Effector CD4-positive, alpha-beta T cell (primary cell): Measurements from ENCODE around the gene IL1RL1.
"Not testable (repeated sequence)": the region's sequence is repeated elsewhere in the genome, so short reads cannot be mapped to it uniquely, and the experiment has no call there.

Source experiments
- DNase-seq: peaks from one replicate; pipeline ENCODE4 v3.0.0-alpha.2; 2020

Gene IL1RL1

GRCh38 chr2:102294802-102295489, 16.4 kb upstream of the IL1RL1 start:
- DNase-seq: no peak

- DNase-seq: no peak
Measured at GRCh38 chr2:102295566-102295965, 15.8 kb upstream of the IL1RL1 start.

GRCh38 chr2:102296449-102296848, 14.9 kb upstream of the IL1RL1 start:
- DNase-seq: no peak

GRCh38 chr2:102297891-102298290, 13.5 kb upstream of the IL1RL1 start:
- no peak for DNase-seq

- peak; percentile 28 for DNase-seq
Measured at GRCh38 chr2:102301867-102302362, 9.4 kb upstream of the IL1RL1 start.

- no peak for DNase-seq
Measured at GRCh38 chr2:102302458-102302857, 8.9 kb upstream of the IL1RL1 start.

GRCh38 chr2:102303589-102303988, 7.8 kb upstream of the IL1RL1 start:
- no peak for DNase-seq

GRCh38 chr2:102304268-102304667, 7.1 kb upstream of the IL1RL1 start:
- DNase-seq: no peak

GRCh38 chr2:102304711-102305611, 6.4 kb upstream of the IL1RL1 start:
- no peak for DNase-seq

GRCh38 chr2:102306125-102306524, 5.2 kb upstream of the IL1RL1 start:
- DNase-seq: no peak

GRCh38 chr2:102313025-102313424, 1.7 kb downstream of the IL1RL1 start:
- no peak for DNase-seq

- no peak for DNase-seq
Measured at GRCh38 chr2:102313471-102313870, 2.1 kb downstream of the IL1RL1 start.

GRCh38 chr2:102313950-102314349, 2.6 kb downstream of the IL1RL1 start:
- no peak for DNase-seq

- DNase-seq: no peak
Measured at GRCh38 chr2:102315921-102316320, 4.6 kb downstream of the IL1RL1 start.

GRCh38 chr2:102317715-102318114, 6.4 kb downstream of the IL1RL1 start:
- no peak for DNase-seq

- DNase-seq: no peak
Measured at GRCh38 chr2:102318437-102318836, 7.1 kb downstream of the IL1RL1 start.

GRCh38 chr2:102321941-102322719, 10.8 kb downstream of the IL1RL1 start:
- no peak for DNase-seq

GRCh38 chr2:102324914-102325313, 13.6 kb downstream of the IL1RL1 start:
- DNase-seq: not testable (repeated sequence)

- no peak for DNase-seq
Measured at GRCh38 chr2:102331311-102331980, 20.1 kb downstream of the IL1RL1 start.

- no peak for DNase-seq
Measured at GRCh38 chr2:102334486-102334885, 23.1 kb downstream of the IL1RL1 start.

GRCh38 chr2:102335871-102336366, 24.6 kb downstream of the IL1RL1 start:
- DNase-seq: no peak

GRCh38 chr2:102336502-102336945, 25.2 kb downstream of the IL1RL1 start:
- no peak for DNase-seq
